HepG2 (cell line): ENCODE measurements around the gene WNT1.

Experiments
- CTCF ChIP-seq: sonication (generic); formaldehyde crosslinking; IDR thresholded peaks from 2 replicates; pipeline ENCODE4 v1.5.0; 2020; ENCODE audit warnings: mild to moderate bottlenecking, missing genetic modification reagents, moderate library complexity
- IKZF4 ChIP-seq: sonication (generic); formaldehyde crosslinking; IDR thresholded peaks from 2 replicates; pipeline ENCODE4 v1.5.1; 2020; ENCODE audit warnings: borderline replicate concordance, mild to moderate bottlenecking, low read depth, missing genetic modification reagents; ENCODE audit errors: not compliant biosample characterization
- IKZF5 ChIP-seq: IDR thresholded peaks from 2 replicates; pipeline ENCODE4 v1.6.1; 2018; ENCODE audit warnings: missing genetic modification reagents, mild to moderate bottlenecking, missing compliant biosample characterization
- KDM5A ChIP-seq: fragments of 200-600 bp; sonication (generic); IDR thresholded peaks from 2 replicates; pipeline ENCODE4 v1.7.0; 2018; ENCODE audit warnings: antibody characterized with exemption, mild to moderate bottlenecking, low read length, borderline replicate concordance
- ZNF530 ChIP-seq: sonication (generic); formaldehyde crosslinking; IDR thresholded peaks from 2 replicates; pipeline ENCODE4 v1.5.0; 2020; ENCODE audit warnings: low read depth, mild to moderate bottlenecking, missing genetic modification reagents

DNA sequence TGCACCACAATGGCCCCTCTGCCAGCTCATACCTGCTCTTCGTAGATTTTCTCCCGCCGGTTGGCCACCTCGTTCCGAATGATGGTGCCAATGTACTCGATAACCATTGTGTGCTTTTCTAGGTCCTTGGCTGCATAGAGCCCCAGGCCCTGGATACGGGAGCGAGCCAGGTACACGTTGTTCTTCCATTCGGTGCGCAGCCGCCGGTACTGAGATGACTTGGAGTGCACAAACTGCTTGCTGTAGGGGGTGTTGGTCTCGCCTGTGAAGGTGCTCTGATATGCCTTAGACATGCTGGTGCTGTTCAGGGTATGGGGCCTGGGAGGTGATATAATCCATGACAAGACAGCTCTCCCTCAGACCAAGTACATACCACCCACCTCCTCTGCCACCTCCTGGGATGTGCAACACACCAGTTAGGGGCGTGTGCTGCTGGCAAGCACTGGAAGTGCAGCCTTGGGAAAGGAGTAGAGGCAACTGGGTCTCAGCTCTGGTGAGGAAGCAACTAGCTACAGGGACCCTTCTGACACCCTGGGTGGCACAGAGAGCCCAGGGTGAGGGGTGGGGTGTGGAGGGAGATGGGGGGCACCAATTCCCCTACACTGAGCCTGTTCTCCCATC, 44.5 kb downstream of the WNT1 start:
- TF ChIP-seq CTCF (CRISPR knock-in tag) (no peak), ZNF530 (CRISPR knock-in tag) (no peak), IKZF4 (CRISPR knock-in tag) (no peak), KDM5A (no peak), IKZF5 (CRISPR knock-in tag) (no peak)
